NCI-H526 (cell line): ENCODE data around the gene PNLIPRP2.

ENCODE experiments used
- DNase-seq, 2 experiments: peaks; one replicate each; lab custom pipeline; 2025; lab: John Stamatoyannopoulos, UW

The PNLIPRP2 gene

DNA sequence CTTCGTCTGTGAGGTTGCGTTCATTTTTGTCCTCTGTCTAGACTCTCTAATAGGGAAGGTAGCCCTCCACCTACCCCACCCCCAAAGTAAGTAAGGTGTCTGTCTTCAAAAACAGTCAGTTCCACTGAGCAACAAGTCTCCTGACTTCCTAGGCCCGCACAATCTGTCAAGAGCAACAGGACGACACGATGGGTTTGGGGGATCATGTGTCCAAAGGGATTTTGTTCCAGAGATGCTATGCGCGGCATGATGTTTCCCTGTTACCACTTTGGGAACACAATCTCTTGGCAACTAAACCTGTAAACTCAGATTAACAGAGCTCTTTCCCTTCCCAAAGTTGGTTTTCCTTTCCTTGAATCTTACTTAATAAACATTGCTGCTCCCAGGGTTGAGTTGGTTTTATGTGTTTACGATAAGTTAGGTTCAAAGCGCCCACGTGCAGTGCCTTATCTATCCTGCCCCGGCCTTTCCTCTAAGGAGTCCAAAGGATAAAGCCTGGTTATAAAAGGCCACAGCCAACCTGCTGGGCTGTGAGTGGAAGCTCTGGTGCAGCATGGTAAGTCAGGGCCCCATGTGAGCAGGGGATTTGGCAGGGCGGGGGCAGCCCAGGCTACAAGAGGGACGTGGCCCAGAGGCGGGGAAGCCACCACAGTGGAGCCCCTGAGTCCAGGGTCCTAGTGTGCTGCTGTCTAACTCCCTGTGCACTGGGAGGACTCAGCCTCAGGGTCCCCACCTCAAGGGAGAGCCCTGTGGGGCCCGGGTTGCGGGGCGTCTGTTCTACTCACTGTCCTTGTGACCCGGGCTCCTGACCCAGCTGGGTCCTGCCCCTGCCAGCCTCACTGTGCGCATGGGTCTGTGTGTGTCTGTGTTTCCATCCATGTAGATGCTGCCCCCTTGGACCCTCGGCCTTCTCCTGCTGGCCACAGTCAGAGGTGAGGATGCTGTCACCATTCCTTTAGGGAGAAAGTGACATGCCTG lies at the start of gene PNLIPRP2:
Gene PNLIPRP2, plus strand, starts transcription at position 531 of the 978 bp plus-strand sequence.
- DNase-seq: no peak

DNA sequence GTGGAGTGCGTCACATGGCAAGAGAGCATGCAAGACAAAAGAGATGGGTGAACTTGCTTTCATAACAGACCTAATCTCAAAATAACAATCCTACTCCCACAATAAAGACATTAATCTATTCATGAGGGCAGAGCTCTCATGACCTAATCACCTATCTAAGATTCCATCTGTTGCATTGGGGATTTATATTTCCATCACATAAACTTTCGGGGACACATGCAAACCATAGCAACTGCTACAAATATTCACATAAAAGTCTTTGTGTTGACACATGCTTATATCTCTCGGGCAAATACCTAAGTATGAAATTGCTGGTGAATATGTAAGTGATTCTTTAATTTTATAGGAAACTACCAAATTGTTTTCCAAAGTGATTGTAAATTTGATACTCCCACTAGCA lies 46.0 kb upstream of the PNLIPRP2 start:
- DNase-seq: no peak

DNA sequence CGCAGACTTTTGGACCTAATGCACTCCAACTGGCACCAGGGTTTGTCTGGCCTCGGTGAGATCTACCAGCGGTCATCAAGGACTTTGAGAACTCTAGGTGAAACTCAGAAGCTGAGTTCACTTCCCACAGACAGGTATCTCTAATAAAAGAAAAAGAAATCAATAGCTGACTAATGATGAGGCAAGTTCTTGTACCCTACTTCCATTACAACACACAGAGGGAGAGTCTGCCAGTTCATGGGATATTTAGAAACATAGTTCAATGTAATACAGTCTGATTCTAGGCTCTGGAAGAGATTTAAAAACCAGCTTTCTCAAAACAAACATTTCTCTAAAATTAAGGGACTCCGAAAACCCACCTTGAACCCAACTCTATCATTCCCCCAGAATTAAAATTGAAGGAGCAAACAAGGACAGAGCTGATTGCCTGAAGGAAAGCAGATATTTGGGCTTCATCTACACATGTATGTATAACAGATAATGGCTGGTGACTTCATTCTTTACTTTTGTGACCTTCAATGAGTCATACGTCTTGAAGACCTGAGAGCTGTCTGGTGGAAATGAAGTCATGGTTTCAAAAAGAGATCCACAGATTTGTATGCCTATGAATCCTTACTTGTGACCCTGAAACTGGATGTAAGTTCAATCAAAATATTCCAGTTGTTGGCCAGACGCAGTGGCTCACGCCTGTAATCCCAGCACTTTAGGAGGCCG lies 32.7 kb upstream of the PNLIPRP2 start:
- DNase-seq: no peak

DNA sequence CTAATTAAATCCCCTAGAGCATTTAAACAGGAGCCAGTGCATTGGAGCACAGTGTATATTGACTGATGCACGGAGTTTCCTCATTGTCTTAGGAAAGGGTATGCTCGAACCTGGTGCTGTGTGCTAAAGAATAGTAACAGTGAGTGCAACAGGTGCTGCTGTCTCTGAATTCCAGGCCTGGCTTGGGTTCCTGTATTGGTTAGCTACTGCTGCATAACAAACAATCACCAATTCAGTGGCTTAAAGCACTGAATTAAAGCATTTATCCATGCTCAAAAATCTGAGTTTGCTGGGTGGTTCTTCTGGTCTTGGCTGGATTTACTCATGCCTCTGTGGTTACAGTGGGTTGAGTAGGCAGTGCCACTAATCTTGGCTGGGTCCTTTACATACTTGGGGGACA lies 31.8 kb upstream of the PNLIPRP2 start:
- no peak for DNase-seq

DNA sequence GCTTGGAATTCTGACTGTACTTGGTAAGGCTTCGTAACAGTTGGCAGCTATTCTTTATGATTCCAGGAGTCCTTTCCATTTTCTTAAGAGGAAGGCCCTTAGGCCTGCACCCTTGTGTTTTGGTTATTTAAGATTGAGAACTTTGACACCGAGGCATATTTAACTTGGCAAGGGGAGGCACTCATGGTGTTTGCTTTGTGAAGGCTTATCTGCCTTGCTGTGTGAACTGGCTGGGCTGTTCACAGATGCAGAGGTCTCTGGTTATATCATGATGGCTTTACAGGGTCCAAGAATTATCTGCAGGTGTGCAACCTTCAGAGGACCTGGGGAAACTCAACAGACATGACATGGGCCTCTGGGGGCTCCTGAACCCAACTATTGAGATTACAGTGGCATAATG lies 30.8 kb upstream of the PNLIPRP2 start:
- DNase-seq: no peak

DNA sequence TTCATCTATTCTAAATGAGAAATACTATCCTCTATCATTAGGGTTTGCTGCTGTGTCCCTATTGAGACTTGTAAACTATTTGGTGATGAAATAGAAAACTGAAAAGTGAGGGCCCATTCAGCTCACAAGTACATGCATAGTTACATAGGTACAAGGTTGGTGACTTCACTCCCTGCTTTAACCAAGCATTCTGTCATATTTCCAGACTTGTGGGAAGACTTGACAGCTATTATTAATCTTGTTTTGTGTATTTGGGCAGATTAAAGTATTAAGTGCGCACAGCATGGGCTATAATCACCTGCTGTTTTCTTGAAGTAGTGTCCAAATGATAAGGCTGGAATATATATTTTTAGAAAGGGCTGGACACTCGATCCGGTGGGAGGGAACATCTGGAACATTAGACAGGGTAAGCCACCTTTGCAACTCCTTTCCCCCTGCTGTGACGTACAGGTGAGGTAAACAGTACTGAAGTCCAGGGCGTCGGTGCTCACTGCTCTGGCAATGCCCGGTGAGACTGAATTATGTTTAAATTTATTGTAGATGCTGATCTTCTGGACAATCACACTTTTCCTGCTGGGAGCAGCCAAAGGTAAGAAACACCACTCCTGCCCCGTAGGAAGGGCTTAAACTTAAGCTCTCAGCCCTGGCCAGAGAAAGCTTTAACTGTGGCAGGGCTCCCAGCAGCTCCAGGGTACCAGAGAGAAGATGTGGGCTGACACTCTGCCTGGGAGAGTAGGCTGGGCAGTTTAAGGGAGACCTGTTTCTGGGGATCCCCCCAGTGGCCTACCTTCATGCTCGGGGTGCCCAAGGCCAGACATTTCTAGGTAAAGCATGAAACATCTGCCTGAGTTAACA lies 29.9 kb upstream of the PNLIPRP2 start, which contains the start of gene PNLIPRP1:
Gene PNLIPRP1, plus strand, starts transcription at position 370 of the 855 bp plus-strand sequence. Its CDS starts 171 bp downstream, at position 541.
- DNase-seq: no peak

DNA sequence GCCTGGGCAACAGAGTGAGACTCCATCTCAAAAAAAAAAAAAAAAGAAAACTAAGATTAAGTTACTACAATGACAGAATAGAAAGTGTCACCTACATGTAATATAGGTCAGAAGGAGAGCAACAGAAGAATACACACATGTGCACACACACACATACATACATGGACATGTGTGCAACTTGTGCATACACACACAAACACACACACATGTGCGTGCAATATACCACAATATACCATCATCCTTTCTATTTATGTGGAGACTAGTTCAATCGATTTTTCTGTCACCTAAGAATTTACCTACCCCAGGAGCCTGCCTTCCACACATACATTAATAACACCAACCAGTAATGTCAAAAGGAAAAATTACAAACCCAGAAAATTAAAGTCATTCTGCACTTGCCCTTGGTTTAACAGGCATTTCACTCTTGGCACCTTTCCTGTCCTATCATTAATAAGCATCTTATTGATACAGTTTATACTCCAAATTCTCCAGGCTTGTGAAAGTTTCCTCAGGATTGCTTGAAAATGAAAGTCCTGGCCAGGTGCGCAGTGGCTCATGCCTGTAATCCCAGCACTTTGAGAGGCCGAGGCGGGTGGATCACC lies 27.5 kb upstream of the PNLIPRP2 start:
- no peak for DNase-seq

DNA sequence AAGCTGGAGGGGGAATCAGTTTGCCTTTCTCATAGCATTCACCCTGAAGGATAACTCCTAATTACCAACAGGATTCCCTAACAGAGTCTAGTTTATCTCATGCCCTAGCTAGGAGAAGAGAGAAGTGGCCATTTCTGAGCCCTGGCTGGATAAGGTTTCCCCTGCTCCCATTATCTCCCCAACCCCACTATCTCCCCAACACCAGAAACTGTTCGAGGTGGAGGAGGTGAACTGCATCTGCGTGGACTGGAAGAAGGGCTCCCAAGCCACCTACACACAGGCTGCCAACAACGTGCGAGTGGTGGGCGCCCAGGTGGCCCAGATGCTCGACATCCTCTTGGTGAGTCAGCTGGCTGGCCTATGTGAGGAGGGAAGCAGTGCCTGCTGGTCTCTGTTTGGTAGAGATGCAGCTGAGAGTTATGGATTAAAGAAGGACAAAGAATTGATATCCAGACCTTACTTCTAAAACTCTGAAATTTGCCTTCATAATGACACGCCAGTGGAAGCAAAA lies 26.2 kb upstream of the PNLIPRP2 start:
- no peak for DNase-seq

DNA sequence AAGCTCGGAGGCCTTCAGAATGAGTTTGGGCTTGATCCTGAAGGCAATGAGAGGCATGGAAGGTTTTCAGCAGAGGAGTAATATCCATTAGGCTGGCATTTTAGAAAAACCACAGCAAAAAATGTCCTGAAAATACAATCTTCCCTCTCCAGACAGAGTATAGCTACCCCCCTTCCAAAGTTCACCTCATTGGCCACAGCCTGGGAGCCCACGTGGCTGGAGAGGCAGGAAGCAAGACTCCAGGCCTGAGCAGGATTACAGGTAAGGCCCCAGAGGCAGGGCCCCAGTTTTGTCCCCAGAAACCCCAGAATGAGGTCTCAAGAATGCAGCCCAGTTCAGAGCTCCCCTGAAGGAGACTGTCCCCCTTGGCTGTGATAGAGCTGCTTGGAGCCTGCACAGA lies 24.7 kb upstream of the PNLIPRP2 start:
- no peak for DNase-seq

DNA sequence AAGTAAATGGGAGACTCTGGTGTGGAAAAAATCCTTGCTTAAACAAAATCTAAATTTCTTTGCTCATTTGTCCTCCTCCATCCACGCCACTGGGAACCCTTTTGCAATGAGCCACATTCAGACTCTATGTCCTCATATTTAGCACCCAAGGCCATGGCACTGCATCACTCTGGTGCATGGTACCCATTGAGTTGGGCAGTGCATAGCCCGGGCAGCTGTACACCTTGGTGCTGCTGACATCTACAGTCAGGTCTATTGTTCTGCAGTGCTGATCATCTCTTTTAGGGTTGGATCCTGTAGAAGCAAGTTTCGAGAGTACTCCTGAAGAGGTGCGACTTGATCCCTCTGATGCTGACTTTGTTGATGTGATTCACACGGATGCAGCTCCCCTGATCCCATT lies 23.2 kb upstream of the PNLIPRP2 start:
- no peak for DNase-seq

DNA sequence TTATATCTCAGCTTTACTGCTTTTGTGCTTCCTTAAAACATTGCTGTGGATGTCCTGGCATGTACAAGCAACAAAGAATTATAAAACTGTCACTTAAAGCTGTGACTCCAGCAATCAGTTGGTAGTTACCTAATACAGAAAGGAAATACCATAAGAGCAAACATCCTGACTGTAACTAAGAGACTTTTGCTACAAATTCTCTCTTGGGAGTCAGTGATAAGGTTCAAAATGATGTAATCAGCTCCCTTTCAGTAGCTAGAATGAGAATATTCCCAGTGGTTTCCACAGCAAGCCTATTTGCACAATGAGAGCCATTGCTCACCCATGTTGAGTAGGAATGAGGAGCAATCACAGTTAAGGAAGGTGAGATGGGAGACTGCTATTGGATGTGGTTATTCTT lies 22.4 kb upstream of the PNLIPRP2 start:
- no peak for DNase-seq

DNA sequence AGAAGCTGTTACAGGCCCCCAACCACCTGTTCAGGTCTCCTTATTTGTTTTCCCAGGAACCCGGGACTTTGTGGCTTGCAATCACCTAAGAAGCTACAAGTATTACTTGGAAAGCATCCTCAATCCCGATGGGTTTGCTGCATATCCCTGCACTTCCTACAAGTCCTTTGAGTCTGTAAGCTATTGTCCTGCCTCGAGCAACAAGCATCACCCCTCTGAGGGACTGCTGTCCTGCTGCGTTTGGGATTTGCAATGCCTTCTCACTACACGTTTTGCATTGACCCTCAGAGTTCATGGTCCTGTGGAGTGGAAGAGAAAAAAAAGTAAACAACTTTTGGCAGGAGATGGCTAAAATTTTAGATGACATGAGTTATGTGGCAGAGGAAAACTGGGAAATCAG lies 20.8 kb upstream of the PNLIPRP2 start:
- no peak for DNase-seq

DNA sequence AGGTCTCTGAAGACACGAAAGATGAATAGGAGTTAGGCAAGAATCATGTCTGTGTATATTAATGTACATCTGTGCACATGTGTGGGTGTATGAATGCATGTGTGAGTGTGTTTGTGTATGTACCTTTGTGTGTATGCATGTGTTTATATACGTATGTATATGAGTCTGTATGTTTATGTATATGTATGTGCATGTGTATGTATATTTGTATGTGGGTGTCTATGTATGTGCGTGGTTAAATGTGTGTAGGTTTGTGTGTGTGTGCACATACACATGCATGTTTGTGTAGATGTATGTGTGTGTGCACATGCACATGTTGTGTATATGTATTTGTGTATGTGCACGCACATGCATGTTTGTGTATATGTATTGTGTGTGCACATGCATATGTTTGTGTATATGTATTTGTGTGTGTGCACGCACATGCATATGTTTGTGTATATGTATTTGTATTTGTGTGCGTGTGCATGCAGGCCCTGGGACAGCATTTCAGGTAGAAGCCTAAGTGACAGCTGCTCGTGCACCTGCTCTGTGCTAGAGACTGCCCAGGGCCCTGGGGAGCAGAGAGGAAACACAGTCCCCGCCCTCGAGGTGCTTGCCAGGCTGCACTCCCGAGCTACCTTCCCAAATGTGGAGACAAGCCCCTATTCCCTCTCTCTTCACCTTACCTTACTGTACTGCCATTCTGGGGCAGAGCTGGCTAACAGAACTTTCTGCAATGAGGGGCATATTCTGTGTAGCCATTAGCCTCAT lies 17.9 kb upstream of the PNLIPRP2 start:
- DNase-seq: peak; percentile 9 to 11

DNA sequence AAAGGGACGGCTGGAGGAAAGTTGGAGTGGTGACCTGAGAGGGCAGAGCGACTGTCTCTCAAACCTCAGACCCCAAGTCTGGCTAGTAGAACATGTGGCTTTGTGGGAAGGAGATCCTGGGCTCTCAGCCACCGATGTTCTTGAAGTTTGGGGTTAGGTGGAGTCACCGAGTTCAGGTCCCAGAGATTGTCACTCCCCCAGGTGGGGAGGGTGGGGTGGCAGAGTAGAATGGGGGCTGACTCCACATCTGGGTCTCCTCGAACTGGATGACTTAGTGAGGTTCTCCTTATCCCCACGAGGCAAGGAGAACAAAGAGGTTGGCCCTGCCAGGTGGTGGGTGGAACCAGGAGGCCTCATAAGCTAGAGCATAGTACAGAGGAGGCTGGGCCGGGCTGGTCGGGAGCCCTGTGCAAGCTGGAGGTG lies 14.7 kb upstream of the PNLIPRP2 start:
- no peak for DNase-seq

DNA sequence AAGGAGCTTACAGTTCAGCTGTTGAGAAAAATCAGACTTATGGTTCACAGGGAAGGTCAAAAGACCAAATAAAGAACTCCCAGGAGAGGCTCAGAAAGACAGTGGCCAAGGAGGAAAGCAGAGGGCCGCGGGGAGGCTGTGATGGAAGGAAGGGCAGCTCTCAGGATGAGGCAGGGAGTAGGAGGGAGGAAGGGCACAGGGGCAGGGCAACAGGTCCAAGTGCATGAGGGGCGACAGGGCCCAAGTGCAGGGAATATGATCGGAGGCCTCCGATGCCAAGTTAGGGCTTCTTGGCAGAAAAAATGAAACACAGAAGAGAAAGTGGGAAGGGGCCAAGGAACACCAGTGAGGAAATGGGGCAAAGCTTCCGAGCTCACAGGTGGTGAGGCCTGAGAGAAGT lies 13.4 kb upstream of the PNLIPRP2 start:
- no peak for DNase-seq

DNA sequence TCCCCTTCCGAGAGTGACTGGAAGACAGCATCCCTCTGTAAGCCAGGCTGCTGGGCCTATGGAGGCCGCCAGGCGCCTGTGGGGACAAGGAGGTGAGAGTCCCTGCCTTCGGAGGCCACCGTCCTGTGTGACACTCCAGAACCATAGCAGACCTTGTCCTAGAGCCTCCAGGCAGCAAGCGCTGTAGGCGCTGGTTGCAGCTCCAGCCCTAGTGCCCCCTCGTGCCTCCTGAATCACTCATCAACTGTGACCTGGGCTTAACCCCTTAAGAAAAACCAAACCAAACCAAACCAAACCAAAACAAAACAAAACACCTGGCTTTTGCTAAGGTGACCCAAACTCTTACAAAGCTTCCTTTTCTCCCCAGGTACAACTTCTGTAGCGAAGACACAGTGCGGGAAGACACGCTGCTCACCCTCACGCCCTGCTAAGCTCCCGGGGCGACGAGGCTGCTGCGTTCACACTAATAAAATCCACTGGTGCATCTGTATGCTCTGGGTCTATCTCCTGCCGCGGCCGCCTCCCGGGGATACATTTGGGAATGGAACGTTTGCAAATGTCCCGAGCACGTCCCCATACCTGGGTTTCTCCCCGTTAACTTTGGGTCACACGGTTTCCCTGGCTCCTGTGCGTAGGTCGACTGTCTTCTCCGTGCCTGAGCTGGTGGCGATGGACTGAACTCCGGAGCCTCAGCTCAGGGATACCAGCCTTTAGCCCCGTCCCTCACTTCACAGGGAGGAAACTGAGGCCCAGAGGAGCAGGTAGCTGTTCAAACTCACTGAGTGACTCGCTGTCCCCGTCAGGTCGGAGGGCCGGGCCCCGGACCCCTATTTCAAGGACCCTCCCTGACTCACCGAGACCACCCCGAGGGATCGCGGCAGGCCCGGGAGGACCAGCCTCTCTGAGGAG lies 11.8 kb upstream of the PNLIPRP2 start:
- peak in 1 of 2 experiments; percentile 13 for DNase-seq

DNA sequence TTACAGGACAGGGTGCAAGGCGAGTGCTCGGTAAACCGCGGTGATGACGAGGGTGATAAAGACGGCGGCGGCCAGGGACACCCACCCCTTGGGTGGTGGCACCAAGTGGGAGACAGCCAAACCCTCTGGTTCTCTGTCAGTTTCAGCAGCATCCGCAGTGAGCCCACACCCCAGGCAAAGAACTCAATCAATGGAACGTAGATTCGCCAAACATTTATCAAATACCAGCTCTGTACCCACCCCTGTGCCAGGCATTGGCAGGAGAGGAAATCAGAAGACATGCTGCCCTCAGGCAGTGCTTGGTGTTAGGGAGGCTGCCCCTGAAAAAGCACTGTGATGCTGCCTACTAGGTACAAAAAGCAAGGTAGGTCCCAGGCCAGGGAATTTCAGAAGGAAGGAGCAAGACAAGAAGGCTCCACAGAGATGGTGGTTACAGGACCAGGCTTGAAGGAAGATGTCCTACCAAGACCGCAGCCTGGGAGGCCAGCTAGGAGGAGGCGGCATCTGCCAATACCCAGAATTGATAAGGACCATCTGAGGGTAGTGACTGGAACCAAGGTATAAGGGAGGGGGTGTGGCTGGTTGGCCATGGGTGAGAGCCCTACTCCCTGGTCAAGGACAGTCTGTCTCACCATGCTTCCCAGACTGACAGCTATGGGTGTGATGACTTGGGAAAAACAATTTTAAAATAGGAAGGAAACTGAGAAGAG lies 10.2 kb upstream of the PNLIPRP2 start:
- no peak for DNase-seq

DNA sequence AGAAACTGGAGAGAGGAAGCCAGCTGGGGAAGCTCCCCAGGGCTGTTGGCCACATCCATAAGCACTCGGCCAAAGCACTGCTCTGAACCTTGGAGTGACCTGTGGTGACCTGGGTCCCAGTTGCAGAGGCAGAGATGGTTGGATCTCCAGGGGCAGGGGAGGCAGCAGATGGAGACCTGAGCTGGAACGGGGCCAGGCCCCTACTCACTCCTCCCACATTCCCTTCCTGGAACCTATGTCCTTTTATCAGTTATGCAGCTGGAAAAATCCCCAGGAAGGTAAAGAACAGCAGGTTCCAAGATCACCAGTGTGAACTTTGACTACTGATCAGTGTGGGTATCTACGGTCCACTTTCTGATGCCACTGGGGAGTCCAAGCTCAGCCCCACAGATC lies 9.6 kb upstream of the PNLIPRP2 start:
- DNase-seq: no peak
